ENCODE results near the gene UBE2B.

UBE2B gene

DNA sequence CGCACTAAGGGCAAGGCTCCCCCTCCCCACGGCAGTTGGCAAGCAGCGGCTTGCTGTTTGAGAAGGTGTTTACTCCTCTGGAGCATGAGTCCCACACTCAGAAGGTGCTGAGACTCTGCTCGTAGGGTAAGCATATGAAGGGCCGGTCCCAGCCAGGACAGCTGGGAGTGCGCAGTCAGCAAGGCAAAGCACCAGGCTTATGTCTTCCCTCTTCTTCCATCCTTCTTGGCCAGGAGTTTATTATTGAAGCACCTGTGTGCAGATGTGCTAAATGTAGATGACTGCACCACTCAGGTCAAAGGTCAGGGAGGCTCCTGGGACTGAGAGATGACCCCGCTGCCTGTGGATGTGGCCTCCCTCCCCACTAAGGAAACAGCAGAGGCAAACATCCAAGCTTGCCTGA, 67.4 kb downstream of the UBE2B start:
- no peak for DNase-seq

DNA sequence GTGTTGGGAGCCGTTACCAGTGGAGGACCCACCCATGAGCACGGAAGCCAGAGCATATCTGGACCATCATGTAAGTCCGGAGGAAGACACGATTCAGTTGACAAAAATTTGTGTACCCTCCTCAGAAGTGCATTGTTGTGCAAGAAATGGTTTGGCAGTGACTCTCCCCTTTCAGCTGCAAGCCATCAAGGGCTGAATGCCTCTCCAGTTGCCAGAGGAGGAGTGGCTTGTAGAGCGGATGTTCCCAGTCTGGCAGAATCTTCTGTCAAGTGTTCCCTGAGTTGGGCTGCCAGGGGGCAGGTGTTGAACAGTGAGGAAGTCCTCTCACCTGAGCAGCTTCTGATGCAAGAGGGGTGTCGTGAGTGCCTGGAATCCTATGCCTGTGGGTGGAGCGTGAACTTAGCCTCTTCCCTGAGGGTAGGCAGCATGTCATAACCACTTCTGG, 67.9 kb downstream of the UBE2B start:
- no peak for DNase-seq

DNA sequence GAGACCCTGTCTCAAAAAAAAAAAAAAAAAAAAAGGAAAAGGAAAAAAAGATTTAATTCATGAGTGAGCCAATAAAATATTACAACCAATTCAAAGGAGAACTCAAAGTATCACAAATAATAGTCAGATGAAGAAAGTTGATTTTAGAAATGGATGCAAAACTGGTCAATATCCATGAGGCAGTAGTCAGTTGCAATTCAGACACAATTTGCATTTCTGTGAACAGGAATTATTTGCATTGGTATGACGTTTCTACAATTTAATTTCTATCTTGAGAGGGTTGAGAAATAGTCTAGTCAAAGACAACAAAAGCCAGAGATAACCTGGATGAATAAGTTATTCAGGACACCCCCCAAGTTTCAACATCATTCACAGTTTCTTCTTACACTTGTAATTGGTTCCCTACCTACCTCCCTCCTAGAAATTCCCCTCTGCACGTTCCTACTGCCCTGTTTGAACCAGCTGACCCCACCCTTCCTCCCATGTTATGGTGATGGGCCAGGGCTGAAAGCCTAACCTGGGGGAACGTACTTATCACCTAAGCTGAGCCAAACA, 68.9 kb downstream of the UBE2B start:
- no peak for DNase-seq

All from activated CD4-positive, alpha-beta T cell treated with anti-CD3 and anti-CD28 coated beads, Interleukin-2, Interleukin-6, amounts not matched to agents 100 ng/mL and 50 ng/mL, durations not matched to agents 16 hours and 8 hours (primary cell).